Right atrium auricular region (tissue), 2 donors: ENCODE measurements around the gene FYCO1. TPM values are rescaled to one million over a fixed set of nuclear protein-coding genes. Genes with fewer than 3 reads are reported as not detected.

Source experiments
- DNase-seq: peaks from one replicate; pipeline ENCODE4 v3.0.0-alpha.2; 2019; ENCODE audit warnings: low spot score
- H3K27ac ChIP-seq, 2 donors: fragments of 200-600 bp; sonication (generic); 1 replicate in 1 of 2; 2 replicates in 1 of 2; pipeline ENCODE4 v1.5.1; 2016 to 2019
- H3K27me3 ChIP-seq, 2 donors: fragments of 200-600 bp; sonication (generic); one replicate each; pipeline versions ENCODE4 v1.5.1 to v1.6.0; 2017 to 2019
- H3K36me3 ChIP-seq: fragments of 200-600 bp; sonication (generic); one replicate; pipeline ENCODE4 v1.5.1; 2016
- H3K4me1 ChIP-seq, 2 donors: fragments of 200-600 bp; sonication (generic); one replicate each; pipeline versions ENCODE4 v1.5.1 to v1.6.0; 2017 to 2019
- H3K4me3 ChIP-seq, 2 donors: fragments of 200-600 bp; sonication (generic); 1 replicate in 1 of 2; 2 replicates in 1 of 2; pipeline ENCODE4 v1.5.1; 2017 to 2019; ENCODE audit warnings: mild to moderate bottlenecking in 1 of 2, moderate library complexity in 1 of 2
- H3K9me3 ChIP-seq, 2 donors: fragments of 200-600 bp; sonication (generic); one replicate each; pipeline ENCODE4 v1.5.1; 2019
- total RNA-seq, 2 donors: library from RNA; depleted of rRNA; stranded (reverse); fragments of >200 nt; gene quantifications; one replicate each; pipeline ENCODE4 v1.1.0, GENCODE V29; 2016
- TF ChIP-seq, protein P1 (sequence below), 2 donors: fragments of 200-600 bp; sonication (generic); IDR thresholded peaks; one replicate each; pipeline ENCODE4 v1.5.1; 2019; ENCODE audit warnings: antibody characterized with exemption in 2 of 2

The FYCO1 gene
- total RNA-seq, 2 donors from 2014 or later = 67.2 to 116 TPM

DNA sequence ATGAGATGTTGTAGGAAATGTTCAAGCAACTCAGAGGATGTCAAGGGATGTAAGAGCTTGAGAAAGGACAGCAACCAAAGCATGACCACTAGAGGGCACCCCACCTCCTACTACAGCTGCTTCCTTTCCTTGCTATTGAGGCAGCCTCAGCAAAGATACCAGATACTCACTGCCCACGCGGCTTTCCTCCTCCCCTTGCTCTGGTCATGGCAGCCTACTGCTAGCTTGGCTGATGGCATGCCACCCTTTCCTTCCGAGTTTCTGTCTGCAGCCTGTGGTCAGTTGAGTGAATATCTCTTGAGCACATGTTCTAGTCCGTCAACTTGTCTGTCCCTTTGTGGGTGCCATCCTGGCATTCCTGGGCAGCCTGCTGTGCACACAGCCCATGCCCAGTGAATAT, 56.8 kb downstream of the FYCO1 start:
- DNase-seq = peak; percentile 93
- Histone ChIP-seq H3K27ac (no peak overlapping the region), H3K27me3 (no peaks in the 10 kb centered on the region), H3K4me3 (no peak overlapping the region), H3K36me3 (peaks cover 35% of the 10 kb centered on the region), H3K9me3 (no peaks in the 10 kb centered on the region), H3K4me1 (peaks cover 0 to 27% of the 10 kb centered on the region in 2 donors)
- TF ChIP-seq, protein P1, sequence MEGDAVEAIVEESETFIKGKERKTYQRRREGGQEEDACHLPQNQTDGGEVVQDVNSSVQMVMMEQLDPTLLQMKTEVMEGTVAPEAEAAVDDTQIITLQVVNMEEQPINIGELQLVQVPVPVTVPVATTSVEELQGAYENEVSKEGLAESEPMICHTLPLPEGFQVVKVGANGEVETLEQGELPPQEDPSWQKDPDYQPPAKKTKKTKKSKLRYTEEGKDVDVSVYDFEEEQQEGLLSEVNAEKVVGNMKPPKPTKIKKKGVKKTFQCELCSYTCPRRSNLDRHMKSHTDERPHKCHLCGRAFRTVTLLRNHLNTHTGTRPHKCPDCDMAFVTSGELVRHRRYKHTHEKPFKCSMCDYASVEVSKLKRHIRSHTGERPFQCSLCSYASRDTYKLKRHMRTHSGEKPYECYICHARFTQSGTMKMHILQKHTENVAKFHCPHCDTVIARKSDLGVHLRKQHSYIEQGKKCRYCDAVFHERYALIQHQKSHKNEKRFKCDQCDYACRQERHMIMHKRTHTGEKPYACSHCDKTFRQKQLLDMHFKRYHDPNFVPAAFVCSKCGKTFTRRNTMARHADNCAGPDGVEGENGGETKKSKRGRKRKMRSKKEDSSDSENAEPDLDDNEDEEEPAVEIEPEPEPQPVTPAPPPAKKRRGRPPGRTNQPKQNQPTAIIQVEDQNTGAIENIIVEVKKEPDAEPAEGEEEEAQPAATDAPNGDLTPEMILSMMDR (IDR thresholded peaks at IDR 0.05) = peak; percentile 87

DNA sequence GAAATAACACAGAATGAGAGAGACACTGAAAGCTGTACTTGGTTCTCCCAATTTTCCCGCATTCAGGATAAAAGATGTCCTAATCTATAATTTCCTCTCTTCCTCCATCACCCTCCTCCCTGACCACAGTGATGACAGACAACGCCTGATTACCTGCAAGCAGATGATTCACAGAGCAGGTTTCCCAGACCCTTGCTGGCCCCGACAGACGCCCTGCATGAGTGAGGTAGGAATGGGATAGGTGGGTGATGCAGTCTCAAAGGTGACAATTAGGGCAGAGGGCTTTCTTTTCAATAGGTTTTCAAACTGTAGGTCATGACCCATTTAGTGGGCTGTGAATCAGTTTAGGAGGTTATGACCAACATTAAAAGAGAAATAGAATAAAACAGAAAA, 57.6 kb downstream of the FYCO1 start:
- Histone ChIP-seq H3K4me3 (no peak overlapping the region), H3K36me3 (peaks cover 41% of the 10 kb centered on the region), H3K27me3 (no peaks in the 10 kb centered on the region), H3K27ac (no peak overlapping the region), H3K4me1 (peaks cover 0 to 27% of the 10 kb centered on the region in 2 donors), H3K9me3 (no peaks in the 10 kb centered on the region)
- TF ChIP-seq, protein P1 (IDR thresholded peaks at IDR 0.05) = no peak
- DNase-seq = no peak

DNA sequence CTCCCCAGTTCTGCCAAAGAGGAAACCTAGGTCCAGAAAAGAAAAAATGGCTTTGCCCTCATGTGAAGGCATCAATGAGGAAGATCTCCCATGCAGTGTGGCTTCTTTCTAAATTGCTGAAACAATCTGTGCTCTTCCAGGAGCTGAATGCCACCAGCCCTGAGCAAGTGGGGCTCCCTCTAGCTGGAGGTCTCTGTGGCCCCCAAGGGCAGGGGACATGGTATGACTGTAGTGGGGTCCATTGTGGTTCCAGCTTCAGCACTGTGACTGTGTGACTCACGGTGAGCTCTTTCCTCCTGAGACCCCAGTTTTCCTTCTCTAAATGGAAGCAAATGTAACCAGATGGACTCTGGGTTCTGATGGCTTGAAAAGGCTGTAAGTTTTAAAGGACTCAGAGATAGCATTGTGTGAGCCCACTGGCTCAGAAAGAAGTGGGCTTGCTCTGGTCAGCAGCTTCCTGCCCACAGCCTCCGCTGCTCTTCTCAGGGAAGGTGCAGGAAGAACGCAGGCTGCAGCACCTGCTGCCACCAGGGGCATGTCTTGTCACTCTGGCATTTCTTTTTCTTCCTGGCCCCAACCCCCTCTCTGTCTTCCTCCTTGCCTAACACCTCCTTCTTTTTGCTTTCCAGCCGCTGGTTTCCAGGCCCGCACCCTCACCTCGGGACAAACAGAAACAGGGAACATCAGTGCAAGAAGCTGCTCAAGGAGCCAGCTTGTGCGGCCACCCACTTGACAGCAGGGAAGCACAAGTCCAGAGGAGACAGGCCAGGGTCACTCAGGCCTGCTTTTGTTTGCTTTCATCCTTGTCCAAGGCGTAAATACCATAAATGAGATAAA, 58.2 kb downstream of the FYCO1 start:
- no peak overlapping the region for H3K27ac ChIP-seq
- H3K27me3 ChIP-seq = no peaks in the 10 kb centered on the region
- H3K4me1 ChIP-seq = peaks cover 0 to 24% of the 10 kb centered on the region in 2 donors
- TF ChIP-seq, protein P1 (IDR thresholded peaks at IDR 0.05) = no peak
- no peak overlapping the region for H3K4me3 ChIP-seq
- H3K36me3 ChIP-seq = peaks cover 48% of the 10 kb centered on the region
- no peaks in the 10 kb centered on the region for H3K9me3 ChIP-seq
- DNase-seq = no peak

DNA sequence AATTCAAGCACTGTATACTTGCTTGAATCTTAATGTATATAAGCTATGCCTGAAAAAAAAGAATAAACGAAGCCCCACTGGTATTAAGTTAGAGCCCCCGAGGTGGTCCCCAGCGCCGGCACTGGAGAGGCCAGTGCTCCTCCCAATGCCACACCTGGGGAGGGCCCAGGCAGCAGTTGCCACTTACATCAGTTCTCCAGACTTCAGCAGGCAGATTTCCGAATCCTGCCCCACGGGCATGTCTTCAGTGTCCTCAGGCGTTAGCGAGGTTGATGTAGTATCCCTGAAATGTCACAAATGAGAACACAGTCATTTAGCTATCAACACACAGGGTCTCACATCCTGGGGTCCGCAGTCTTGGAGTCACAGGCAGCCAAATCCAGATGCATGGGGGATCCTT, 59.4 kb downstream of the FYCO1 start:
- Histone ChIP-seq H3K27me3 (no peaks in the 10 kb centered on the region), H3K27ac (no peak overlapping the region), H3K9me3 (no peaks in the 10 kb centered on the region), H3K36me3 (peaks cover 58% of the 10 kb centered on the region), H3K4me3 (no peak overlapping the region), H3K4me1 (peaks cover 0 to 22% of the 10 kb centered on the region in 2 donors)
- TF ChIP-seq, protein P1 (IDR thresholded peaks at IDR 0.05) = no peak
- DNase-seq = no peak

DNA sequence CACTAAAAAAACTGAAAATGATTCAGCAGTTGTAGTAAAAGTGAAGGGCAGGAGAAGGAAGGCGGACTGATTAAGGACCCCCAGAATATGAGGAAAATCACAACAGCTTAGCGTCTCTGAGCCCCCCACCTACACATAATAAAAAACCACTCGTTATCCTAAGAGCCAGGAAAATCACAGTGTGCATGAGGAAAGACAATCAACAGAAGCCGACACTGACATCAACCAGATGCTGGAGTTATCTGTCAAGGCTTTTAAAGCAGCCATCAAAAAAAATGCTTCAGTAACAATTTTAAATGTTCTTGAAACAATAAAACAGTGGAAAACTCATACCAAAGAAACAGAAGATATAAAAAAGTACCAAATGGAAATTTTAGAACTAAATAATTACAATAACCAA, 62.0 kb downstream of the FYCO1 start:
- Histone ChIP-seq H3K27me3 (no peaks in the 10 kb centered on the region), H3K4me3 (no peak overlapping the region), H3K9me3 (no peaks in the 10 kb centered on the region), H3K4me1 (peaks cover 0 to 6% of the 10 kb centered on the region in 2 donors), H3K36me3 (peaks cover 85% of the 10 kb centered on the region), H3K27ac (no peak overlapping the region)
- TF ChIP-seq, protein P1 (IDR thresholded peaks at IDR 0.05) = no peak
- no peak for DNase-seq
